ENCODE results near the gene PMFBP1. TPM values are rescaled to one million over a fixed set of nuclear protein-coding genes. Genes with fewer than 3 reads are reported as not detected.

The PMFBP1 gene
- total and polyA plus RNA-seq, 10 of the 15 experiments (the other 5 are each of a cell fraction or from before 2014, with no cell fraction given) = 0.40 to 2.3 (median 1.1) TPM

GRCh38 chr16:72104905-72105304 is 67.0 kb downstream of the PMFBP1 start:
- Histone ChIP-seq H3K9ac (ENCODE audit: control insufficient read depth, insufficient read depth, low read length) (no peak overlapping the region), H3K27me3 (replicated peaks in 1 of 2; ENCODE audit: control insufficient read depth in 2 of 2, insufficient read depth in 2 of 2, low read length in 1 of 2) (no peaks in the 10 kb centered on the region), H3K9me3 (replicated peaks; ENCODE audit: control insufficient read depth, insufficient read depth, low read length) (no peaks in the 10 kb centered on the region), H3K4me3 (no peak overlapping the region), H3K4me1 (ENCODE audit: control insufficient read depth, insufficient read depth, low read length) (no peaks in the 10 kb centered on the region), H2AFZ (ENCODE audit: control insufficient read depth, low read depth, low read length) (no peak overlapping the region), H3K36me3 (ENCODE audit: control insufficient read depth in 2 of 2, insufficient read depth in 2 of 2, low read length in 1 of 2) (peaks cover 58% of the 10 kb centered on the region in 2 experiments), H3K4me2 (ENCODE audit: control insufficient read depth, insufficient read depth) (no peak overlapping the region), H3K79me2 (ENCODE audit: control insufficient read depth, insufficient read depth, low read length) (no peaks in the 10 kb centered on the region), H4K20me1 (ENCODE audit: control insufficient read depth, insufficient read depth) (no peaks in the 10 kb centered on the region), H3K27ac (ENCODE audit: control insufficient read depth, insufficient read depth) (no peak overlapping the region)
- ChIA-PET SMC1A (ENCODE audit: uncharacterized antibody, unreplicated experiment) (no interaction called here), RAD21 (ENCODE audit: unreplicated experiment) (no interaction called here), CTCF (no interaction called here), POLR2A (no interaction called here)
- 96% methylated on average over 9 of the region's 9 CpGs for WGBS (ENCODE audit: insufficient coverage, insufficient replicate concordance, low lambda C conversion rate, missing lambda C conversion rate)
- BruUV-seq (replicated peaks) = no TSS peak
- no peak for TF ChIP-seq MYB (IDR thresholded peaks at IDR 0.05; ENCODE audit: borderline replicate concordance, low read depth, low read length)
- TF ChIP-seq YBX1 (IDR thresholded peaks at IDR 0.05) = no peak
- no peak for TF ChIP-seq EED (IDR thresholded peaks at IDR 0.05; ENCODE audit: low read depth)
- TF ChIP-seq CBFB (IDR thresholded peaks at IDR 0.05; ENCODE audit: low read depth) = no peak
- TF ChIP-seq JUNB (IDR thresholded peaks at IDR 0.05) = no peak
- no peak for TF ChIP-seq NFYB (IDR thresholded peaks at IDR 0.05; ENCODE audit: insufficient read depth, low read depth, low read length)
- no peak for TF ChIP-seq RAD51 (IDR thresholded peaks at IDR 0.05)
- TF ChIP-seq ETV6 (conservative IDR thresholded peaks at IDR 0.05 in 1 of 2, IDR thresholded peaks at IDR 0.05 in 1 of 2; ENCODE audit: borderline replicate concordance in 1 of 2, low read depth in 1 of 2) = no peak
- no peak for TF ChIP-seq STAT1 (conservative IDR thresholded peaks at IDR 0.05)
- no peak for TF ChIP-seq SRF (IDR thresholded peaks at IDR 0.05; ENCODE audit: low read depth in 2 of 2, low read length in 2 of 2)
- TF ChIP-seq, protein P1, sequence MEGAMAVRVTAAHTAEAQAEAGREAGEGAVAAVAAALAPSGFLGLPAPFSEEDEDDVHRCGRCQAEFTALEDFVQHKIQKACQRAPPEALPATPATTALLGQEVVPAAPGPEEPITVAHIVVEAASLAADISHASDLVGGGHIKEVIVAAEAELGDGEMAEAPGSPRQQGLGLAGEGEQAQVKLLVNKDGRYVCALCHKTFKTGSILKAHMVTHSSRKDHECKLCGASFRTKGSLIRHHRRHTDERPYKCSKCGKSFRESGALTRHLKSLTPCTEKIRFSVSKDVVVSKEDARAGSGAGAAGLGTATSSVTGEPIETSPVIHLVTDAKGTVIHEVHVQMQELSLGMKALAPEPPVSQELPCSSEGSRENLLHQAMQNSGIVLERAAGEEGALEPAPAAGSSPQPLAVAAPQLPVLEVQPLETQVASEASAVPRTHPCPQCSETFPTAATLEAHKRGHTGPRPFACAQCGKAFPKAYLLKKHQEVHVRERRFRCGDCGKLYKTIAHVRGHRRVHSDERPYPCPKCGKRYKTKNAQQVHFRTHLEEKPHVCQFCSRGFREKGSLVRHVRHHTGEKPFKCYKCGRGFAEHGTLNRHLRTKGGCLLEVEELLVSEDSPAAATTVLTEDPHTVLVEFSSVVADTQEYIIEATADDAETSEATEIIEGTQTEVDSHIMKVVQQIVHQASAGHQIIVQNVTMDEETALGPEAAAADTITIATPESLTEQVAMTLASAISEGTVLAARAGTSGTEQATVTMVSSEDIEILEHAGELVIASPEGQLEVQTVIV (IDR thresholded peaks at IDR 0.05; ENCODE audit: borderline replicate concordance, partially characterized antibody) = no peak
- TF ChIP-seq PRDM15 (CRISPR knock-in tag; IDR thresholded peaks at IDR 0.05) = no peak
- TF ChIP-seq, protein P2, sequence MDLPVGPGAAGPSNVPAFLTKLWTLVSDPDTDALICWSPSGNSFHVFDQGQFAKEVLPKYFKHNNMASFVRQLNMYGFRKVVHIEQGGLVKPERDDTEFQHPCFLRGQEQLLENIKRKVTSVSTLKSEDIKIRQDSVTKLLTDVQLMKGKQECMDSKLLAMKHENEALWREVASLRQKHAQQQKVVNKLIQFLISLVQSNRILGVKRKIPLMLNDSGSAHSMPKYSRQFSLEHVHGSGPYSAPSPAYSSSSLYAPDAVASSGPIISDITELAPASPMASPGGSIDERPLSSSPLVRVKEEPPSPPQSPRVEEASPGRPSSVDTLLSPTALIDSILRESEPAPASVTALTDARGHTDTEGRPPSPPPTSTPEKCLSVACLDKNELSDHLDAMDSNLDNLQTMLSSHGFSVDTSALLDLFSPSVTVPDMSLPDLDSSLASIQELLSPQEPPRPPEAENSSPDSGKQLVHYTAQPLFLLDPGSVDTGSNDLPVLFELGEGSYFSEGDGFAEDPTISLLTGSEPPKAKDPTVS (IDR thresholded peaks at IDR 0.05; ENCODE audit: low read depth, low read length) = no peak
- no peak for TF ChIP-seq TBL1XR1 (IDR thresholded peaks at IDR 0.05; ENCODE audit: low read depth, low read length)
- DNase-seq (ENCODE audit: low read depth, low spot score) (no peak), FAIRE-seq (no peak), ATAC-seq (no peak)
- in situ Hi-C loops (cut with MboI) (no loop called here), intact Hi-C loops (cut with micrococcal nuclease; ENCODE audit: unreplicated experiment) (no loop called here)
